C4-2B (cell line): ENCODE results near the gene SEMA5A.

Experiments used
- H3K27ac ChIP-seq: fragments of 450-650 bp; 2 replicates; pipeline ENCODE4 v1.5.1; 2017
- CTCF ChIP-seq: fragments of 450-650 bp; conservative IDR thresholded peaks from 2 replicates; pipeline ENCODE4 v1.5.1; 2017; ENCODE audit warnings: mild to moderate bottlenecking
- ZFX ChIP-seq: fragments of 450-650 bp; IDR thresholded peaks from 2 replicates; pipeline ENCODE4 v1.6.1; 2017

SEMA5A gene

GRCh38 chr5:9390113-9390512, 155.8 kb downstream of the SEMA5A start:
- H3K27ac ChIP-seq = no peak overlapping the region
- TF ChIP-seq ZFX (no peak), CTCF (no peak)

- TF ChIP-seq CTCF = no peak
- TF ChIP-seq ZFX = no peak
- no peak overlapping the region for H3K27ac ChIP-seq
Observed at GRCh38 chr5:9388941-9389674, 156.8 kb downstream of the SEMA5A start.

- no peak for TF ChIP-seq ZFX
- TF ChIP-seq CTCF = peak; percentile 33
- no peak overlapping the region for H3K27ac ChIP-seq
Observed at GRCh38 chr5:9387879-9388278, 158.0 kb downstream of the SEMA5A start.

- TF ChIP-seq ZFX (no peak), CTCF (no peak)
- H3K27ac ChIP-seq = no peak overlapping the region
Observed at GRCh38 chr5:9386945-9387344, 158.9 kb downstream of the SEMA5A start.

GRCh38 chr5:9382522-9382921, 163.4 kb downstream of the SEMA5A start:
- no peak overlapping the region for H3K27ac ChIP-seq
- TF ChIP-seq ZFX = no peak
- TF ChIP-seq CTCF = no peak

- H3K27ac ChIP-seq = no peak overlapping the region
- no peak for TF ChIP-seq ZFX
Observed at GRCh38 chr5:9381464-9381863, 164.4 kb downstream of the SEMA5A start.

GRCh38 chr5:9380109-9380508, 165.8 kb downstream of the SEMA5A start:
- no peak overlapping the region for H3K27ac ChIP-seq
- TF ChIP-seq ZFX (no peak), CTCF (no peak)

GRCh38 chr5:9376363-9377117, 169.3 kb downstream of the SEMA5A start:
- no peak for TF ChIP-seq ZFX
- TF ChIP-seq CTCF = no peak
- no peak overlapping the region for H3K27ac ChIP-seq
